BLaER1 (cell line): ENCODE results near the gene FBXO7.
"Not testable (repeated sequence)": the region's sequence is repeated elsewhere in the genome, so short reads cannot be mapped to it uniquely, and the experiment has no call there.

Experiments used
- H3K27ac ChIP-seq: shearing (Covaris generic); formaldehyde crosslinking; 2 replicates; pipeline ENCODE4 v1.8.1; 2022
- H3K27me3 ChIP-seq: shearing (Covaris generic); formaldehyde crosslinking; 2 replicates; pipeline ENCODE4 v1.8.1; 2022
- H3K36me3 ChIP-seq: shearing (Covaris generic); formaldehyde crosslinking; 2 replicates; pipeline ENCODE4 v1.8.1; 2022
- H3K4me1 ChIP-seq: shearing (Covaris generic); formaldehyde crosslinking; 2 replicates; pipeline ENCODE4 v1.8.1; 2022
- H3K4me2 ChIP-seq: shearing (Covaris generic); formaldehyde crosslinking; 2 replicates; pipeline ENCODE4 v1.8.1; 2022
- H3K4me3 ChIP-seq: shearing (Covaris generic); formaldehyde crosslinking; 2 replicates; pipeline ENCODE4 v1.8.1; 2022
- H3K9ac ChIP-seq: shearing (Covaris generic); formaldehyde crosslinking; 2 replicates; pipeline ENCODE4 v1.8.1; 2022
- H3K9me3 ChIP-seq: shearing (Covaris generic); formaldehyde crosslinking; 2 replicates; pipeline ENCODE4 v1.8.1; 2022
- H4K20me1 ChIP-seq: shearing (Covaris generic); formaldehyde crosslinking; 2 replicates; pipeline ENCODE4 v1.8.1; 2022
- Cebpa-rat ChIP-seq: shearing (Covaris generic); IDR thresholded peaks from 2 replicates; pipeline ENCODE4 v1.8.1; 2022

Gene FBXO7

GRCh38 chr22:32469799-32470212 lies 4.8 kb upstream of the FBXO7 start:
- no peak overlapping the region for H3K27ac ChIP-seq
- H3K36me3 ChIP-seq = no peaks in the 10 kb centered on the region
- H3K4me2 ChIP-seq = no peak overlapping the region
- no peak for TF ChIP-seq Cebpa-rat
- no peak overlapping the region for H3K9ac ChIP-seq
- H3K4me1 ChIP-seq = peaks cover 13% of the 10 kb centered on the region
- H3K4me3 ChIP-seq = no peak overlapping the region
- no peaks in the 10 kb centered on the region for H3K27me3 ChIP-seq
- no peaks in the 10 kb centered on the region for H4K20me1 ChIP-seq
- H3K9me3 ChIP-seq = no peaks in the 10 kb centered on the region

DNA sequence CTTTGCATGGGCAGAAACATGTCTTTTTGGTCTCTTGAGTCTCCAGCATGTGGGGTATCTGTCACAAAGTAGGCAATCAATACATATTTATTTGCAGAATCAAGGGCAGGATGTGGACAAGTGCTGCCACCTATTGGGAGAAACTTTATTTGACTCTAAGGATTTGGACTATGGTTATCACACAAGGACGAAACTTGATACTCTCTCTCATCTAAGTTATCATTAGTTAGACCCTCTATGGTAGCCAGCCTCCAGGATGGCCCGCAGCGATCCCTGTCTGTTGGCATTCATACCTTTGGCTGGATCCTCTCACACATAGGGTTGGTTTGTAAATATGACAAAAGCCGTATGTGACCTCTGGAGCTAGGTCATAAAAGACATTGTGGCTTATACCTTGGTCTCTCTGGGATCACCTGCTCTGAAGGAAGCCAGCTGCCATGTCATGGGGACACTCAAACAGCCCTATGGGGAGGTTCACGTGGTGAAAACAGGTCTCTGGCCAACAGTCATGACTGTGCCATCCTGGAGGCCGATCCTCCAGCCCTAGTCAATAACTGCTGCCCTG lies 1.1 kb upstream of the FBXO7 start:
- peak overlapping the region; percentile 81 for H3K4me3 ChIP-seq

GRCh38 chr22:32475468-32476010 lies 928 bp downstream of the FBXO7 start:
- H3K4me3 ChIP-seq = peak overlapping the region; percentile 81
- H3K36me3 ChIP-seq = peaks cover 22% of the 10 kb centered on the region
- H3K4me1 ChIP-seq = peaks cover 42% of the 10 kb centered on the region
- peak overlapping the region; percentile 96 for H3K27ac ChIP-seq
- no peak for TF ChIP-seq Cebpa-rat
- H3K4me2 ChIP-seq = peak overlapping the region; percentile 95
- H3K9me3 ChIP-seq = no peaks in the 10 kb centered on the region
- peaks cover 51% of the 10 kb centered on the region for H4K20me1 ChIP-seq
- H3K27me3 ChIP-seq = no peaks in the 10 kb centered on the region
- peak overlapping the region; percentile 90 for H3K9ac ChIP-seq

More for the DNA sequence above, 1.1 kb upstream of the FBXO7 start:
- Histone ChIP-seq H3K4me1 (peaks cover 34% of the 10 kb centered on the region), H3K27ac (no peak overlapping the region), H3K36me3 (0 out of 2 replicates have a peak, but pooled peaks cover 2% of the 10 kb centered on the region), H3K9me3 (no peaks in the 10 kb centered on the region), H3K27me3 (no peaks in the 10 kb centered on the region), H3K9ac (peak overlapping the region; percentile 90), H3K4me2 (peak overlapping the region; percentile 95), H4K20me1 (peaks cover 30% of the 10 kb centered on the region)
- TF ChIP-seq Cebpa-rat = no peak

GRCh38 chr22:32476281-32477195 lies 1.9 kb downstream of the FBXO7 start:
- H3K4me1 ChIP-seq = peaks cover 42% of the 10 kb centered on the region
- H4K20me1 ChIP-seq = peaks cover 61% of the 10 kb centered on the region
- peaks cover 28% of the 10 kb centered on the region for H3K36me3 ChIP-seq
- no peaks in the 10 kb centered on the region for H3K9me3 ChIP-seq
- peak overlapping the region; percentile 96 for H3K27ac ChIP-seq
- H3K4me2 ChIP-seq = peak overlapping the region; percentile 95
- no peak for TF ChIP-seq Cebpa-rat
- no peaks in the 10 kb centered on the region for H3K27me3 ChIP-seq
- H3K9ac ChIP-seq = peak overlapping the region; percentile 90
- peak overlapping the region; percentile 81 for H3K4me3 ChIP-seq

- Histone ChIP-seq H3K27ac (no peak overlapping the region), H3K27me3 (no peaks in the 10 kb centered on the region), H3K9me3 (no peaks in the 10 kb centered on the region), H3K9ac (no peak overlapping the region), H3K4me1 (peaks cover 42% of the 10 kb centered on the region), H3K4me3 (no peak overlapping the region), H3K36me3 (peaks cover 38% of the 10 kb centered on the region), H4K20me1 (peaks cover 72% of the 10 kb centered on the region), H3K4me2 (peak overlapping the region; percentile 95)
- TF ChIP-seq Cebpa-rat = no peak
Measured at GRCh38 chr22:32477596-32477995, 3.0 kb downstream of the FBXO7 start.

- H3K27ac ChIP-seq, H3K4me2 ChIP-seq, H3K9me3 ChIP-seq, H3K27me3 ChIP-seq, H3K9ac ChIP-seq, H3K4me3 ChIP-seq: not testable (repeated sequence)
- peaks cover 48% of the 10 kb centered on the region for H3K36me3 ChIP-seq
- peaks cover 81% of the 10 kb centered on the region for H4K20me1 ChIP-seq
- peaks cover 35% of the 10 kb centered on the region for H3K4me1 ChIP-seq
Measured at GRCh38 chr22:32478552-32478951, 3.9 kb downstream of the FBXO7 start.

DNA sequence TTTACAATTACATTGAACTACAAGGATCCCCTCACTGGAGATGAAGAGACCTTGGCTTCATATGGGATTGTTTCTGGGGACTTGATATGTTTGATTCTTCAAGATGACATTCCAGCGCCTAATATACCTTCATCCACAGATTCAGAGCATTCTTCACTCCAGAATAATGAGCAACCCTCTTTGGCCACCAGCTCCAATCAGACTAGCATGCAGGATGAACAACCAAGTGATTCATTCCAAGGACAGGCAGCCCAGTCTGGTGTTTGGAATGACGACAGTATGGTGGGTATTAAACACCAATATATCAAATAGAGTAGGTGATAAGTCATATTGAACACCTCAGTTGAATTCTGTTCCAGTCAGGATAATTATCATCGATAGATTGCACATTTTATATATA lies 4.4 kb downstream of the FBXO7 start:
- Histone ChIP-seq H3K27ac (no peak overlapping the region), H3K36me3 (peaks cover 52% of the 10 kb centered on the region), H3K9me3 (no peaks in the 10 kb centered on the region), H3K4me3 (no peak overlapping the region), H3K9ac (no peak overlapping the region), H3K4me1 (peaks cover 31% of the 10 kb centered on the region), H3K27me3 (no peaks in the 10 kb centered on the region), H4K20me1 (peaks cover 86% of the 10 kb centered on the region), H3K4me2 (no peak overlapping the region)
- no peak for TF ChIP-seq Cebpa-rat

DNA sequence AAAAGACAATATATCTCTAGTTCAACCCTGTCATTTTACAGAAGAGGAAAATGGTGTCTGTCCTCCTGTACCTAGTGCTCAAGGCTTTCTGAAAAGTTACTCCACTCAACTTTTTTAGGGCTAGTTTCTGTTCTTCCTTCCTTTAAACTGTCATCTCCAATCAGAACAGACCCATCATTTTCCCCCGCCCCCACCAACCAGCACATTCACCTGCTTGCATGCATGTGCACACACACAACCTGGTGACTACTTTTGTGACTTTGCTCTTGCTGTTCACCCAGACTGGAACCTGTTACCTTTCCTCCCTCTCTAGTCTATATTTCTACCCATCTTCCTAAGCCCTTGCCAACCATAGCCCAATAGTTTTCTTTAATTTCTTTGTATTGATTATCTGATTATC lies 5.6 kb downstream of the FBXO7 start:
- no peak overlapping the region for H3K9ac ChIP-seq
- H3K4me2 ChIP-seq = no peak overlapping the region
- H3K36me3 ChIP-seq = peaks cover 65% of the 10 kb centered on the region
- no peak overlapping the region for H3K27ac ChIP-seq
- no peak for TF ChIP-seq Cebpa-rat
- H4K20me1 ChIP-seq = peaks cover 98% of the 10 kb centered on the region
- H3K9me3 ChIP-seq = no peaks in the 10 kb centered on the region
- no peaks in the 10 kb centered on the region for H3K27me3 ChIP-seq
- H3K4me3 ChIP-seq = no peak overlapping the region
- H3K4me1 ChIP-seq = peaks cover 29% of the 10 kb centered on the region

- no peaks in the 10 kb centered on the region for H3K27me3 ChIP-seq
- TF ChIP-seq Cebpa-rat = no peak
- H3K4me3 ChIP-seq = no peak overlapping the region
- H3K9me3 ChIP-seq = no peaks in the 10 kb centered on the region
- H3K9ac ChIP-seq = no peak overlapping the region
- H3K4me1 ChIP-seq = peaks cover 12% of the 10 kb centered on the region
- peaks cover 100% of the 10 kb centered on the region for H4K20me1 ChIP-seq
- no peak overlapping the region for H3K4me2 ChIP-seq
- no peak overlapping the region for H3K27ac ChIP-seq
- H3K36me3 ChIP-seq = peaks cover 89% of the 10 kb centered on the region
Measured at GRCh38 chr22:32482708-32483107, 8.1 kb downstream of the FBXO7 start.
